NOMO-1 treated with dmso at 0.1 percent for 144 hours (cell line): ENCODE measurements around the gene SRRM3.
"Not testable (repeated sequence)": the region's sequence is repeated elsewhere in the genome, so short reads cannot be mapped to it uniquely, and the experiment has no call there.

Experiments used
- DNase-seq: peaks from one replicate; lab custom pipeline; 2025; ENCODE audit not compliant: unreplicated experiment; lab: John Stamatoyannopoulos, UW

Gene SRRM3, protein sequence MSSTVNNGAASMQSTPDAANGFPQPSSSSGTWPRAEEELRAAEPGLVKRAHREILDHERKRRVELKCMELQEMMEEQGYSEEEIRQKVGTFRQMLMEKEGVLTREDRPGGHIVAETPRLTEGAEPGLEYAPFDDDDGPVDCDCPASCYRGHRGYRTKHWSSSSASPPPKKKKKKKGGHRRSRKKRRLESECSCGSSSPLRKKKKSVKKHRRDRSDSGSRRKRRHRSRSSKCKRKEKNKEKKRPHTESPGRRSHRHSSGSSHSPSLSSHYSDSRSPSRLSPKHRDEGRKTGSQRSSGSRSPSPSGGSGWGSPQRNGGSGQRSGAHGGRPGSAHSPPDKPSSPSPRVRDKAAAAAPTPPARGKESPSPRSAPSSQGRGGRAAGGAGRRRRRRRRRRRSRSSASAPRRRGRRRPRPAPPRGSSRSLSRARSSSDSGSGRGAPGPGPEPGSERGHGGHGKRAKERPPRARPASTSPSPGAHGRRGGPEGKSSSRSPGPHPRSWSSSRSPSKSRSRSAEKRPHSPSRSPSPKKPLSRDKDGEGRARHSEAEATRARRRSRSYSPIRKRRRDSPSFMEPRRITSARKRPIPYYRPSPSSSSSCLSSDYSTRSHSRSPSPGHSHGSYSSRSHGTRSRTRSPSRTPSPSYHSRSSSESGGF

DNA sequence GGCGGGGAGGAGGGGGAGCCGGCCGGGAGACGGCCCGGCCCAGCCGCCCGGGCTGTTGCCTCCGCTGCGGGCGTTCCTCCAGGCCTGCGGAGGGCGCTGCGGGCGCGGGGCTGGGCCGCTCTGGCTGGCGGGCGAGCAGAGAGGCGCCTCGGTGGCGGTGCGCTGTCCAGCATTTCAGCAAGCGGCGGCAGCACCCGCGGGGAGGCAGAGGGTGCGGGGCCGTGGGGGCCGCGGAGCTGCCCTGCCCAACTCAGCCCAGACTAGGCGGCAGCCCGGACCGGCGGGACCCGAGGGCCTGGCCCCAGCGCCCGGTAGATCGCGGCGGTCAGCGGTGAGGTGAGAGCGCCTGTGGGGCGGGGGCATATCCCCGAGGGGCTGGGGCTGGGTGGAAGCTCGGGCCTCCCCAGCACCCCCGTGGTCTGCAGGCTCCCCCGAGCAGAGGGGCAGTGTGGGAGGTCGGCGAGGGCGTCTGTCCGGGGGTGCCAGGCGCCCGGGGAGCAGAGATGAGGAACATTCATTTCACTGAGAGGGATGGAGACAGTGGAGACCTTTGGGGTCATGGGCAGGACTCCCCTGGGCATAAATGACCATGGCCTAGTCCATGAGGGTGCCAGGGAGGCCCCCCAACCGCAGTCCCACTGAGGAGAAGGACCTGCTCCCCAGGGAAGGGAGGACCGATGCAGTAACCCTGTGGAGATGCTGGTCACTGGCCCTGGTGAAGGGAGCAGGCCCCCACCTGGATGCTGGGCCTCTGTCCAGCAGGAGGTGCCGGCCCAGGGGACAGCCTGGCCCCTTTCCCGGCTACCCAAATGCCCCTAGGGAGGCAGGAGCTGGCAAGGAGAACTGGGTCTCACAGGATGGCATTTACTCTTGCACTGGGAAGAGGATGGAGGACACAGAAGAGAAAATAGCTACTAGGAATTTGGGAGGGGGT lies at the start of gene SRRM3:
Gene SRRM3 (plus strand): TSS at position 165 of the 934 bp plus-strand sequence. CDS start 33,171 bp downstream, outside the sequence.
- peak; percentile 79 for DNase-seq

DNA sequence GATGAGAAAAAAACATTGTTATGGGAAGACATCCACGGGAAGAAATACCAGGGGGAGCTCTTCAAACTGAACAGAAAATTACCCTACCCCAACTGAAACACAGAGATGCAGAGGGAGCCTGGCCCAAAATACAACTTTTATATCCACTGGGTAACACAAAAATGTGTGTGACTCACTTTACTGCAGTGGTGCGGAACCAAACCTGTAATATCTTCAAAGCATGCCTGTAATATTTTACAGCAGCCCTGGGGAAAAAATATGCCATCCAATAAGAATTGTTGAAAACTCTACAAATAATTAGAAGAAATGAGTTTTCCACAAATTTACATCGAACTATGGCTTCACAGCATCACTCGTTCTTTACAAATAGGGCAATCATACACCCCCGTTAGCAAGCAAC lies 49.8 kb upstream of the SRRM3 start:
- DNase-seq, result no peak

- DNase-seq, result not testable (repeated sequence)
Observed at GRCh38 chr7:76153571-76154230, 48.0 kb upstream of the SRRM3 start.

DNA sequence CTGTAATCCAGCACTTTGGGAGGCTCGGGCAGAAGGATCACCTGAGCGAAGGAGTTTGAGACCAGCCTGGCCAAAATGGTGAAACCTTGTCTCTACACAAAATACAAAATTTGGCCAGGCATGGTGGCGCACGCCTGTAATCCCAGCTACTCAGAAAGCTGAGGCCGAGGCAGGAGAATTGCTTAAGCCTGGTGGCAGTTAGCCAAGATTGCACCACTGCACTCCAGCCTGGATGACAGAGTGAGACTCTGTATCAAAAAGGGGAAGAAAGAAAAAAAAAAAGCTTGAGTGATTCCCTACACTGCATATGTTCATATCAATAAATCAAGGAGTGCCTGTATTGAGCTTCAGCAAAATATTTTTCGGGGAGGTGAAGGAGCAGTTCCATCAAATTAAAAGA lies 45.8 kb upstream of the SRRM3 start:
- DNase-seq, result peak; percentile 87

DNA sequence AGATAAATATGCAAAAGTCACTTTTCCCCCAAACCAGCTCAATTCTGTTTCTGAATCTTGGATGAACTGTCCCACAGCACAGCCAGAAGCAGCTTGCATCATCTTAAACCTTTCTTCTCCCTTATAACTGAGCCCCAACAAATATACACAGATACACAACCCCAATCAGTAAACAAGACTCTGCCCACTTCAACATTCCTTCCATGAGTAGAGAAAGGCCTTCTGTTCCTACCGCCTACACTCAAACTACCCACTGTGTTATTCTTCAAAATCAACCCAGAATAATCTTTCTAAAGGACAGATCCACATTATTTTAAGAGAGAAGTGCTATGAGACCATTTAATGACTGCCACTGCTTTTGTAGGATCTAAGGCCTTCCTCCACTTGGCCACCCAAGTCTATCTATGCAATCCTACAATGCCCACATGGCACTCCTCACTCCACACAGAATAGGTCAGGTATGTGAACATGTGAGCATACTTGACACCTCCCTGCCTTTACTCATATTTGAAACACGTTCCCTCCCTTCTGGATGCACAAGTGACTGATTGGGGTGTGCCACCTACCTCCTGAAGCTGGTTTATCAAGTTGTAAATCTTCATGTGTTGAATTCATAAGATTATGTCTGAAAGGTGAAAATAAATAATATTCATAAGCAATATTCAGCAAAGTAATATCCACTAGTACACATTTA lies 44.6 kb upstream of the SRRM3 start:
- DNase-seq, result not testable (repeated sequence)

GRCh38 chr7:76158416-76158815 lies 43.3 kb upstream of the SRRM3 start:
- not testable (repeated sequence) for DNase-seq

GRCh38 chr7:76162416-76163170 lies 39.1 kb upstream of the SRRM3 start:
- not testable (repeated sequence) for DNase-seq

GRCh38 chr7:76163812-76164211 lies 37.9 kb upstream of the SRRM3 start:
- not testable (repeated sequence) for DNase-seq

DNA sequence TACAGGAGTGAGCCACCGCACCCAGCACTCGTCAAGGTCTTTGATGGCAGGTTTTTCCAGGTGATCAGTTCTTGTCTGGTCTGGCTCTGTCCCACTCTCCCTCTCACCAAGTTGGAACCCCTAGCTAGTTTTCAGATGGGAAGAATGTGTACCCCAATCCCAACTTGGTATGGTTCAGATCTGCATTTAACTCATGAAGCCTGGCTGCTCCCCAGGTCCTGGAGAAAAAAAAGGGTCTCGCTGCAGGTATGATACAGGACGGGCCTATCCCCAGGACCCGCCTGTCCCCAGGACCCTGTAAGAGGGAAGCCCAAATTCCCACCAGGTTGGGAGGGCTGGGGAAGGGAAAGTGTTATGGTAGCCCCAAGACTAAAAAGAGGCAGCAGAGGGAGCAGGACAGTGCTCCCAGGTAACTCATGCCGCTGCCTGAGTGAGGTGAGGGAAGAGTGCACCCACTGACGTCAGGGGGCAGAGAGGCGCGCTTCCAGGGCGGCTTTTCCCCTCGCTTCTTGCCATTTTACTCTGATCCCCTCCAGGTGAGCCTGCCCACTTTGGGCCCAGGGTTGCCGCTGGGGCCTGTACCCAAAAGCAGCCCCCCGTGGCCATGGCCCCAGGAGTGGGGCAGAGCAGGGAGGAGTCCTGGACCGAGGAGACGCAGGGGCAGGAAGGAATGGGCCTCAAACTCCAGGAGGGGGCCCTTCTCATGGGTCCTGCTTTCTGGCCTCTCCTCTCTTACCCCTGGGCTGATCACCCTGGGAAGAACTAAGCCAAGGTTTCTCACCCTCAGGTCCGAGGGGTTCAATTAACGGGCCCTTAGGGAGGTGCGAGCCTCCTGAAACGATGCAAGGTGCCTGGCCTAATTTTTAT lies 36.4 kb upstream of the SRRM3 start:
- no peak for DNase-seq

DNA sequence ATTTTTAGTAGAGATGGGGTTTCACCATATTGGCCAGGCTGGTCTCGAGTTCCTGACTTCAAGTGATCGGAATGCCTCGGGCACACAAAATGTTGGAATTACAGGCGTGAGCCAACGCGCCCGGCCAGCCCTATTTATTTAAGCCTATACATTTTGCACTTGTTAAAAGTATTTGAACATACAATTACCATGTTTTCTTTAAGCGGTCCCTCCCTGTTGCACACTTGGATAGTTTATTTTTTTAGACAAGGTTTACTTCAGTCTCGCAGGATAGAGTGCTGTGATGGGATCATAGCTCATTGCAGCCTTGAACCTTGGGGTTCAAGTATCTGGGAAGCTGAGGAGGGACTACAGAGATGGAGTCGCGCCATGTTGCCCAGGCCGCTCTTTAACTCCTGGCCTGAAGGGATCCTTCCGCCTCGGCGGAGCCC lies 35.7 kb upstream of the SRRM3 start:
- no peak for DNase-seq

DNA sequence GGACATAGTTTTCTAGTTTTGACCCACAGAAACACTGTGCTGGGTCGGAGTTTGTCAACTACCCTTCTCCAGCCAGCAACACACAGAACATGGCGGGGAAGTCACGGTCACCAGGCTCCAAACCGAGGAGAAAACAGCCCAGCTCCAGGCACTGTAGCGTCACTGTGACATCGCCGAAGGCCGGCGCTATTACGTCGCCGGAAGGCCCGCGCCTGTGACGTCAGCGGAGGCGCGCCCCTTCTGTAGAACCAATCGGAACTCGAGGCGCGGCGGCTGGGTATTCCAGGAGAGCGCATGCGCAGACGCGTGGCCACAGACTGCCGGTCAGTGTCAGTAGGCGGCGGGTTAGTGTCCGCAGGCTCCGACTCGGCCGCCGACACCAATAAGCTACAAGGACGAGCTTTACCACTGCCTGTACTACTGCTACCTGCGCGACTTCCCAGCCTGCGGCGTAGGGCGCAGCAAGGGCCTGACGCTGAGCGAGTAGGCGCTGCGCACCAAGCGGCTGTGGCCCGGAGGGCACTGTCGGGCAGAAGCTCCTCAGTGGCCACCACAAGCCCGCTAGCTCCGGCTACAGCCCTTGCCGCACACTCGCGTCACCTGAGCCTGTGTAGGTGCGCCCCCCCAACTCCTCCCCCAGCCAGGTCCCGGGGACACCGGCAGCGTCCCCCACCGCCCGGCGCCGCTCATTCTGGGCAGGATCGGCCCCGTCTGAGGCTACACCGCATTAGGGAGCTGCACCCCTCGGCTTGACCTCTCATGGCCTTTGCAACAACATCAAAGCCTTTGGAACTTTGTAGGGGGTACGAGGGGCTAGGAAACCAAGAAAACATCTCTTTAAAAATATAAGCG lies 35.1 kb upstream of the SRRM3 start:
- DNase-seq, result peak; percentile 99

DNA sequence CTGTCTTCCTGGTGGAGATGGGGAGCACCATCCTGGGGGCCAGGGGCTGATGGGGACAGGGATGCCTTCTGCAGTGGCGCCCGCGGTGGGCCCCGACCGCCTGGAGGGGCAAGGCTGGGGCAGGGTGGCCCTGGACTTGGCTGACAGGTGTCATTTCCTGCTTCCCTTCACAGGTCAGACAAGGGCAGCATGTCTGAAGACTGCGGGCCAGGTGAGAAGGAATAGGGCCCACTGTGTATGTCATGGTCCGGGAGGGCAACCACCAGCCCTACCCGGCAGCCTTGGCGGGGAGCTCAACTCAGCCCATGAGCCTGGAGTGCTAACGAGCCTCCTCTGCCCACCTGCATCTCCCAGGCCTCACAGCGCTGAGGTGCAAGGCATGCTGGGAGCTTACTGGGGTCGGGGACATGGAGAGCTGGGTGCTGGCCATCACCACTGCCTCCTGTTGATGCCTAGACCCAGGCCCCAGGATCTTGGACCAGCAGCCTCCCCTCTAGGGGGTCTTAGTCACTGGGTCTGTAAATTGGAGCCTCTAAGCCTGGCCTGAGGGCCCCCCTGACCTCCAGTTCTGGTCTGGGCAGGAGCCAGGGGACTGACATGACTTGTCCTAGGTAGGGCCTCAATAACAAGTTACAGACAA lies 28.0 kb upstream of the SRRM3 start:
- DNase-seq, result no peak

- DNase-seq, result not testable (repeated sequence)
Observed at GRCh38 chr7:76176951-76177350, 24.7 kb upstream of the SRRM3 start.

DNA sequence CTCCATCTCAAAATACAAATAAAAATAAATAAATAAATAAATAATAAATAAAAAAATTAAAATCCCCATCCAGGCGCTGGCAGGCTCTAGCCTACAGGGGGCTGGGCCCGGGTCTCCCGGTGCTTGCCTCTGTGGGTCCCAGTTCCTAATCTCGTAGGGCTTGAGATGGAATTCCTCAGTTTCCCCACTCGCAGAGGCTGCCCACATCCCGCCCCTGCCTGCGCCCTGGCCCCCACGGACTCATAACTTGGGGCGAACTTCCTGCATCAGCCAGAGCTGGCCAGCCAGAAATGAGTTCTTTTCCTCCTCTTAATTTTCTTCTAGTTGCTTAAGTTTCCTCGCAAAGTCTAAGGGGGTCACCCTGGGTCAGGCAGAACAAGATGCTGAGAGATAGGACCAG lies 22.0 kb upstream of the SRRM3 start:
- DNase-seq, result no peak

- DNase-seq, result no peak
Observed at GRCh38 chr7:76182225-76182960, 19.3 kb upstream of the SRRM3 start.

GRCh38 chr7:76185187-76185896 lies 16.4 kb upstream of the SRRM3 start:
- no peak for DNase-seq
